Psoas muscle (tissue), 8 donors: ENCODE results near the gene CCDC141. TPM values are rescaled to one million over a fixed set of nuclear protein-coding genes. Genes with fewer than 3 reads are reported as not detected.

Source experiments
- ATAC-seq, 4 donors: fragments of 200-7000 bp; cut with Tn5 transposase; one replicate each; pipeline ENCODE4 v1.9.1; 2020; ENCODE audit warnings: moderate library complexity in 3 of 4, mild to moderate bottlenecking in 2 of 4
- DNase-seq, 2 donors: peaks; one replicate each; pipeline ENCODE4 v3.0.0-alpha.2; 2020
- H3K27ac ChIP-seq: fragments of 200-600 bp; one replicate; pipeline ENCODE4 v1.8.0; 2022
- H3K27me3 ChIP-seq, 3 donors: fragments of 200-600 bp in 1 of 3; one replicate each; pipeline versions ENCODE4 v1.6.1 to v1.8.0; 2013 to 2022; ENCODE audit warnings: low read length in 2 of 3, mild to moderate bottlenecking in 2 of 3, moderate library complexity in 1 of 3; ENCODE audit not compliant: insufficient read depth in 3 of 3
- H3K36me3 ChIP-seq, 2 donors: fragments of 200-600 bp in 1 of 2; one replicate each; pipeline versions ENCODE4 v1.6.1 to v1.8.0; 2013 to 2022; ENCODE audit warnings: low read depth in 1 of 2, mild to moderate bottlenecking in 1 of 2, moderate library complexity in 1 of 2; ENCODE audit not compliant: insufficient read depth in 1 of 2
- H3K4me1 ChIP-seq: fragments of 200-600 bp; one replicate; pipeline ENCODE4 v1.8.0; 2022
- H3K4me3 ChIP-seq: fragments of 200-600 bp; one replicate; pipeline ENCODE4 v1.8.0; 2022; ENCODE audit warnings: mild to moderate bottlenecking
- H3K9me3 ChIP-seq: fragments of 200-600 bp; one replicate; pipeline ENCODE4 v1.8.0; 2022
- CTCF ChIP-seq: fragments of 200-600 bp; IDR thresholded peaks from one replicate; pipeline ENCODE4 v1.8.0; 2022; ENCODE audit warnings: antibody characterized with exemption
- WGBS, 3 donors: extraction: QIAGEN DNeasy Blood & Tissue Kit; methylation state at CpG; one replicate each; pipeline versions ENCODE4 v1.1.6 to v1.1.7; 2013; 5-methylcytosine and 5-hydroxymethylcytosine counted together
- intact Hi-C, 2 donors: fragments of 100-400 bp; cut with DNase I; formaldehyde crosslinking; loops; one replicate each; pipeline versions ENCODE4 v1.11.0 to v1.14.2; 2022
- polyA plus RNA-seq, 3 donors: library from polyadenylated mRNA; stranded (reverse); fragments of 200-250 nt; gene quantifications; one replicate each; pipeline ENCODE4 v1.2.3, GENCODE V29; 2013
- total RNA-seq, 4 donors: library from RNA; stranded (reverse); fragmentation: NEBNext Ultra II Directional in 2 of 4; extraction: Animal tissue kit (Norgen Biotek cat#: 25700) in 2 of 4; gene quantifications; one replicate each; pipeline versions ENCODE4 v1.2.1 to v1.2.4, GENCODE V29; 2021 to 2023
- donor health status: healthy with polysubstance abuse.
- donor health status: DM: no; HTN: no; CAD: no; lungs with moderate emphysema.
- donor health status: Bipolar disorder and iron deficiency.
- donor health status: healthy.
- donor health status: DM: yes; HTN: yes; CAD: no.
- donor health status: DM: no; HTN: no; CAD: no.
- donor health status: DM: no; HTN: no; CAD: no.
- donor health status: DM: yes; HTN: yes; CAD: no.

The CCDC141 gene
- total and polyA plus RNA-seq, 7 donors, result 0.82 to 14.9 (median 5.9) TPM

GRCh38 chr2:178880257-178880656 is 169.7 kb downstream of the CCDC141 start:
- ATAC-seq, result no peak
- intact Hi-C loops, result no loop called here
- Histone ChIP-seq H3K4me3 (no peak overlapping the region), H3K4me1 (peaks cover 6% of the 10 kb centered on the region), H3K27ac (peak overlapping the region; percentile 86), H3K36me3 (no peaks in the 10 kb centered on the region), H3K27me3 (no peaks in the 10 kb centered on the region), H3K9me3 (no peaks in the 10 kb centered on the region)
- TF ChIP-seq CTCF, result no peak
- no peak for DNase-seq
- 61 to 82% (median 71%) methylated on average over 3 of the region's 3 CpGs for WGBS, 3 donors

GRCh38 chr2:178877874-178878273 is 172.1 kb downstream of the CCDC141 start:
- peaks cover 5% of the 10 kb centered on the region for H3K4me1 ChIP-seq
- ATAC-seq, result no peak
- peak overlapping the region; percentile 86 for H3K27ac ChIP-seq

GRCh38 chr2:178874529-178875240 is 175.3 kb downstream of the CCDC141 start:
- H3K4me1 ChIP-seq, result peaks cover 15% of the 10 kb centered on the region

More at GRCh38 chr2:178877874-178878273, 172.1 kb downstream of the CCDC141 start:
- WGBS, 3 donors, result 20 to 43% (median 27%) methylated on average over 2 of the region's 2 CpGs
- no peaks in the 10 kb centered on the region for H3K27me3 ChIP-seq
- H3K36me3 ChIP-seq, result no peaks in the 10 kb centered on the region
- TF ChIP-seq CTCF, result no peak
- no peaks in the 10 kb centered on the region for H3K9me3 ChIP-seq
- peak overlapping the region; percentile 64 for H3K4me3 ChIP-seq
- no peak for DNase-seq
- intact Hi-C loops, result no loop called here

GRCh38 chr2:178873912-178874311 is 176.0 kb downstream of the CCDC141 start:
- 54 to 68% (median 66%) methylated on average over 3 of the region's 3 CpGs for WGBS, 3 donors
- ATAC-seq, result peak in 1 of 4 donors; percentile 36
- no peaks in the 10 kb centered on the region for H3K27me3 ChIP-seq
- H3K27ac ChIP-seq, result peak overlapping the region; percentile 86
- no peak for DNase-seq
- peaks cover 20% of the 10 kb centered on the region for H3K4me1 ChIP-seq
- intact Hi-C loops, result no loop called here
- no peaks in the 10 kb centered on the region for H3K9me3 ChIP-seq
- TF ChIP-seq CTCF, result no peak
- H3K4me3 ChIP-seq, result peak overlapping the region; percentile 64
- no peaks in the 10 kb centered on the region for H3K36me3 ChIP-seq

More at GRCh38 chr2:178874529-178875240, 175.3 kb downstream of the CCDC141 start:
- Histone ChIP-seq H3K27ac (peak overlapping the region; percentile 86), H3K9me3 (no peaks in the 10 kb centered on the region), H3K36me3 (no peaks in the 10 kb centered on the region), H3K4me3 (peak overlapping the region; percentile 64), H3K27me3 (no peaks in the 10 kb centered on the region)
- no peak for DNase-seq
- ATAC-seq, result peak; percentile 78 to 85 (median 82)
- intact Hi-C loops, result no loop called here
- no peak for TF ChIP-seq CTCF
- WGBS, 3 donors, result 16 to 19% (median 18%) methylated on average over 8 of the region's 8 CpGs
